HFFc6 (cell line): Measurements from ENCODE around the gene TEPSIN. TPM values are rescaled to one million over a fixed set of nuclear protein-coding genes. Genes with fewer than 3 reads are reported as not detected.

ENCODE experiments used
- DNase-seq: peaks from one replicate; pipeline ENCODE4 v3.0.0-alpha.2; 2018
- H3K27ac Mint-ChIP-seq: 2 replicates; pipeline ENCODE4 v1.8.0; 2020; ENCODE audit warnings: mild to moderate bottlenecking, mixed read lengths
- H3K27me3 Mint-ChIP-seq: 2 replicates; pipeline ENCODE4 v1.8.0; 2021; ENCODE audit warnings: mild to moderate bottlenecking, moderate library complexity, mixed read lengths; ENCODE audit not compliant: insufficient read depth
- H3K36me3 Mint-ChIP-seq: 2 replicates; pipeline ENCODE4 v1.8.0; 2021; ENCODE audit warnings: low read depth, mixed read lengths
- H3K4me1 Mint-ChIP-seq: 2 replicates; pipeline ENCODE4 v1.8.0; 2020; ENCODE audit warnings: low read depth, mixed read lengths
- H3K4me3 Mint-ChIP-seq: 2 replicates; pipeline ENCODE4 v1.8.0; 2020; ENCODE audit warnings: mild to moderate bottlenecking, moderate library complexity, mixed read lengths
- H3K9me3 Mint-ChIP-seq: 2 replicates; pipeline ENCODE4 v1.8.0; 2020; ENCODE audit warnings: mild to moderate bottlenecking, mixed read lengths
- total RNA-seq, 6 experiments: library from RNA; stranded (reverse); fragmentation: NEBNext Ultra II Directional; extraction: Animal tissue kit (Norgen Biotek cat#: 25700); gene quantifications; 2 replicates in 1 of 6; 3 replicates in 5 of 6; pipeline ENCODE4 v1.2.3, GENCODE V29; 2021
- TF ChIP-seq, protein P1 (sequence below): fragments of 200-600 bp; sonication (generic); IDR thresholded peaks from 2 replicates; pipeline ENCODE4 v1.5.0; 2021; ENCODE audit warnings: antibody characterized with exemption, mild to moderate bottlenecking

Gene TEPSIN
- total RNA-seq, 6 experiments from 2014 or later, result 16.2 to 22.5 (median 19.0) TPM

- no peak for DNase-seq
- Mint-ChIP-seq H3K9me3 (no peaks in the 10 kb centered on the region), H3K27ac (no peak overlapping the region), H3K27me3 (no peaks in the 10 kb centered on the region; the same call in 1 of the 2 replicates), H3K4me3 (no peak overlapping the region), H3K36me3 (peaks cover 11% of the 10 kb centered on the region), H3K4me1 (peaks cover 11% of the 10 kb centered on the region)
- TF ChIP-seq, protein P1, sequence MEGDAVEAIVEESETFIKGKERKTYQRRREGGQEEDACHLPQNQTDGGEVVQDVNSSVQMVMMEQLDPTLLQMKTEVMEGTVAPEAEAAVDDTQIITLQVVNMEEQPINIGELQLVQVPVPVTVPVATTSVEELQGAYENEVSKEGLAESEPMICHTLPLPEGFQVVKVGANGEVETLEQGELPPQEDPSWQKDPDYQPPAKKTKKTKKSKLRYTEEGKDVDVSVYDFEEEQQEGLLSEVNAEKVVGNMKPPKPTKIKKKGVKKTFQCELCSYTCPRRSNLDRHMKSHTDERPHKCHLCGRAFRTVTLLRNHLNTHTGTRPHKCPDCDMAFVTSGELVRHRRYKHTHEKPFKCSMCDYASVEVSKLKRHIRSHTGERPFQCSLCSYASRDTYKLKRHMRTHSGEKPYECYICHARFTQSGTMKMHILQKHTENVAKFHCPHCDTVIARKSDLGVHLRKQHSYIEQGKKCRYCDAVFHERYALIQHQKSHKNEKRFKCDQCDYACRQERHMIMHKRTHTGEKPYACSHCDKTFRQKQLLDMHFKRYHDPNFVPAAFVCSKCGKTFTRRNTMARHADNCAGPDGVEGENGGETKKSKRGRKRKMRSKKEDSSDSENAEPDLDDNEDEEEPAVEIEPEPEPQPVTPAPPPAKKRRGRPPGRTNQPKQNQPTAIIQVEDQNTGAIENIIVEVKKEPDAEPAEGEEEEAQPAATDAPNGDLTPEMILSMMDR, result no peak
Observed at GRCh38 chr17:81233811-81234505, 4.9 kb downstream of the TEPSIN start.

DNA sequence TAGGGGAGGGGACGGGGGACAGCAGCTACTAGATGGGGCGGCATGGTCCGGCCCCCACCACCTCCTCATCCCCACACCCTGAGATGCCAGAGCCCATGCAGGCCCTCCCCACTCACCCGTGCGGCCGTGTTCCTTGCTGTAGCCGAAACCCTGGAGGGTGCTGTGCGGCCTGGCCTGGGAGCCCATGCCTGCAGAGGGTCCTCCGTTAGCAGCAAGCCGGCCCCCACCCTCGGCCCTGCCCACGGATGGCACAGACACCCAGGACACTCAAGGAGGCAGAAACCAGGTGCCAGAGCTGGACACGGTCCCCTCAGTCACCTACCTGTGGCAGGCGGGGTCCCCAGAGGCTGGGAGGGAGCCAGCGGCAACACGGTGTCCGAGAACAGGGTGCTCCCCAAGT, 5.5 kb downstream of the TEPSIN start:
- TF ChIP-seq, protein P1, result no peak
- H3K9me3 Mint-ChIP-seq, result no peaks in the 10 kb centered on the region
- H3K4me3 Mint-ChIP-seq, result no peak overlapping the region
- DNase-seq, result no peak
- H3K36me3 Mint-ChIP-seq, result peaks cover 13% of the 10 kb centered on the region
- H3K4me1 Mint-ChIP-seq, result peaks cover 11% of the 10 kb centered on the region
- no peak overlapping the region for H3K27ac Mint-ChIP-seq
- no peaks in the 10 kb centered on the region; the same call in 1 of the 2 replicates for H3K27me3 Mint-ChIP-seq

- H3K27me3 Mint-ChIP-seq, result no peaks in the 10 kb centered on the region; the same call in 1 of the 2 replicates
- H3K4me3 Mint-ChIP-seq, result no peak overlapping the region
- no peak for DNase-seq
- H3K9me3 Mint-ChIP-seq, result no peaks in the 10 kb centered on the region
- peaks cover 7% of the 10 kb centered on the region for H3K4me1 Mint-ChIP-seq
- H3K36me3 Mint-ChIP-seq, result peaks cover 19% of the 10 kb centered on the region
- H3K27ac Mint-ChIP-seq, result no peak overlapping the region
- TF ChIP-seq, protein P1, result no peak
Observed at GRCh38 chr17:81232616-81233241, 6.1 kb downstream of the TEPSIN start.

DNA sequence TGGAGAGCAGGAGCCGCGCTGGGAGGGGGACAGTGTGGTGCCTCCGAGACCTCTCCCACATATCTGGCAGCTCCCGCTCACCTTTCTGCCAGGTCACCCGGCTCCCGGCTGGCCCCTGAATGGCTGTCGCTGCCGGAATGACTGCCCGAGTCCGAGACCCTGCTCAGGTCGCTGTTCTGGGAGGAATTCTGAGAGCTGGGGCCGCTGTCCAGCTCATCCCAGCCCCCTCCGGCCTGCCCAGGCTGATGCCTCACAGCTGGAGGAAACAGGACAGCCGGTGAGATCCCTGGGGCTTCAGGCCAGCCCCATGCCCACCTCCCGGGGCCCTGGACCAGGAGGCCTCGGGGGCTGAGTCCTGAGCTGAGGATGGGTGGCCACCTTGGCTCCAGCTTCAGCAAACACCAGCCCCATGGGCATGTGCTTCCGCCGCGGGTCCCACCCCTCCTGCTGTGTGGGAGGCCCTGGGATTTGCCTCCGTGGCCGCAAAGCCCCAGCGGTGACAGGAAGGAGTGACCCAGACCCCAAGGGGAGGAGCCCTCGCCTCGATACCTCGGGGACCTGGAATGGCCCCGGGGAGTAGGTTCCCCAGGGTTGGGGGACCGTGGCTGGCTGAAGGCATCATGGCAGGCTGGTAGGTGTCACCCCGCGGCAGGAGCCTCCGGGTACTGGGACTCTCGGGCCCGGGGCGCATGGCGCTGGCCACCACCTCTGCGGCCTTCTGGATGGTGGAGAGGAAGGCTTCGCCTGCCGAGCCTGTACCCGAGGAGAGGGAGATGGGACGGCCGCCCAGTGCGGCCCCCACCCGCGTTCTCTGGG, 6.9 kb downstream of the TEPSIN start:
- no peak overlapping the region for H3K27ac Mint-ChIP-seq
- no peaks in the 10 kb centered on the region for H3K4me1 Mint-ChIP-seq
- H3K27me3 Mint-ChIP-seq, result no peaks in the 10 kb centered on the region
- TF ChIP-seq, protein P1, result no peak
- no peak for DNase-seq
- no peak overlapping the region for H3K4me3 Mint-ChIP-seq
- H3K36me3 Mint-ChIP-seq, result peaks cover 22% of the 10 kb centered on the region
- no peaks in the 10 kb centered on the region for H3K9me3 Mint-ChIP-seq

DNA sequence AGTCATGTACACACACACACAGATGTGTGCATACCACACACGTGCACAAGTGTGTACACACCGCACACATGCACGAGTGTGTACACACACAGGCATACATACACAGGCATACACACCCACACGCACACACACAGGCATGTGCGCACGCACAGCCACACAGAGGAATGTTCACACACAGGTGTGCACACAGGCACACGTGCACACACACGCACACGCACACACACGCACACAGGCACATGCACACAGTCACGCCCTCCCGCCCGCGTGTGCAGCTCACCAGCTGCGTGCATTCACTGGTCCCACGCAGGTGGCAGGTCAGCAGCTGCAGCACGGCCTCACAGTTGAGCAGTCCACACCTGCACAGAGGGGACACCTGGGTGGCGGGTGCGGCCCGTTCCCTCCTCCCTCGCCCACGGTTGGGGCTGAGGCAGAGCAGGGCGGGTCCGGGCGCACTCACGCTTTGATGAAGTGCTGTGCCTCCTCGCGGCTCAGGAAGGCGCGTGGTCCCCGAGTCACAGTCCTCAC, 7.7 kb downstream of the TEPSIN start:
- TF ChIP-seq, protein P1, result no peak
- DNase-seq, result no peak
- Mint-ChIP-seq H3K27ac (no peak overlapping the region), H3K27me3 (no peaks in the 10 kb centered on the region), H3K4me1 (no peaks in the 10 kb centered on the region), H3K9me3 (no peaks in the 10 kb centered on the region), H3K36me3 (peaks cover 22% of the 10 kb centered on the region), H3K4me3 (no peak overlapping the region)
